K562 (cell line): ENCODE data around the gene TEAD3. TPM values are rescaled to one million over a fixed set of nuclear protein-coding genes. Genes with fewer than 3 reads are reported as not detected.

ENCODE experiments used
- CUX1 ChIP-seq: fragments of 200-800 bp; sonication (Bioruptor generic); IDR thresholded peaks from 2 replicates; pipeline ENCODE4 v1.6.1; 2016; ENCODE audit warnings: missing genetic modification characterization, missing compliant biosample characterization
- EP400 ChIP-seq: fragments of 450-650 bp; IDR thresholded peaks from 2 replicates; pipeline ENCODE4 v1.6.1; 2017; ENCODE audit warnings: antibody characterized with exemption, mild to moderate bottlenecking, moderate library complexity
- POLR2AphosphoS2 ChIP-seq: IDR thresholded peaks from 2 replicates; pipeline ENCODE4 v1.6.1; 2012; ENCODE audit warnings: low read length, improper control_type of control experiment
- RAD21 ChIP-seq, 2 experiments: fragments of 250-450 bp in 1 of 2; fragments of 450-650 bp in 1 of 2; sonication (Bioruptor Pico) in 1 of 2; formaldehyde crosslinking in 1 of 2; IDR thresholded peaks in 1 of 2; conservative IDR thresholded peaks in 1 of 2; 2 replicates each; pipeline versions ENCODE4 v1.4.0 to v1.8.0; 2020 to 2022; ENCODE audit warnings: mild to moderate bottlenecking in 2 of 2, moderate library complexity in 1 of 2
- U2AF2 ChIP-seq: fragments of 200-400 bp; formaldehyde crosslinking; optimal IDR thresholded peaks from 2 replicates; pipeline ENCODE3; 2017; ENCODE audit warnings: low read depth, mild to moderate bottlenecking, low read length
- ZBTB40 ChIP-seq, 2 experiments: fragments of 450-650 bp in 1 of 2; sonication (generic) in 1 of 2; formaldehyde crosslinking in 1 of 2; IDR thresholded peaks; 2 replicates each; pipeline versions ENCODE4 v1.7.1 to v1.9.0; 2016 to 2022; ENCODE audit warnings: inconsistent platforms in 1 of 2, mild to moderate bottlenecking in 1 of 2, missing genetic modification reagents in 1 of 2
- ZNF449 ChIP-seq: fragments of 250-450 bp; sonication (Bioruptor Pico); IDR thresholded peaks from 2 replicates; pipeline ENCODE4 v1.8.0; 2022; ENCODE audit warnings: moderate library complexity, mild to moderate bottlenecking, inconsistent platforms
- polyA plus RNA-seq, 8 experiments: library from polyadenylated mRNA; depleted of rRNA in 4 of 8; stranded (reverse) in 5 of 8; unstranded in 3 of 8; fragments of >200 nt; fragmentation: Nextera tagmentation in 2 of 8; fragmentation: Illumina TruSeq in 1 of 8; extraction: Ambion mirVana in 2 of 8; extraction: Trizol in 1 of 8; gene quantifications; 2 replicates each; pipeline versions ENCODE4 v1.2.1 to v1.2.3, GENCODE V29; 2011 to 2014; ENCODE audit warnings: inconsistent platforms in 1 of 8, missing spikeins in 1 of 8
- total RNA-seq, 7 experiments: library from RNA; depleted of rRNA in 6 of 7; stranded (reverse); fragments of >200 nt in 6 of 7; fragmentation: Illumina TruSeq in 2 of 7; extraction: Trizol in 2 of 7; gene quantifications; 2 replicates each; pipeline versions ENCODE4 v1.2.1 to v1.2.3, GENCODE V29; 2011 to 2021; ENCODE audit warnings: low replicate concordance in 1 of 7

Gene TEAD3
- total and polyA plus RNA-seq, 9 of the 15 experiments (the other 6 are each of a cell fraction or from before 2014, with no cell fraction given): 0.63 to 13.2 (median 3.3) TPM

GRCh38 chr6:35471836-35472345, 25.0 kb downstream of the TEAD3 start (continued):
- TF ChIP-seq ZBTB40 (IDR thresholded peaks at IDR 0.05) (no peak), ZBTB40 (CRISPR knock-in tag; IDR thresholded peaks at IDR 0.05) (no peak), CUX1 (CRISPR knock-in tag) (no peak), U2AF2 (no peak), ZNF449 (CRISPR knock-in tag) (no peak), POLR2AphosphoS2 (0 out of 2 replicates have a peak, but pooled peaks have one; percentile 81), RAD21 (CRISPR knock-in tag; conservative IDR thresholded peaks at IDR 0.05 in 1 of 2, IDR thresholded peaks at IDR 0.05 in 1 of 2) (peak in 1 of 2 experiments; percentile 6; a peak in 1 of 4 replicates), EP400 (no peak)
